Fibroblast of pulmonary artery (primary cell): ENCODE results near the gene HSD3B2.
"Not testable (repeated sequence)": the region's sequence is repeated elsewhere in the genome, so short reads cannot be mapped to it uniquely, and the experiment has no call there.

Experiments
- DNase-seq: peaks from one replicate; pipeline ENCODE4 v3.0.0-alpha.2; 2010; ENCODE audit warnings: low read depth
- H3K4me3 ChIP-seq: replicated peaks from 2 replicates; pipeline ENCODE4 v1.5.1; 2011; ENCODE audit warnings: low read depth, mild to moderate bottlenecking, control low read depth, low read length, moderate library complexity
- CTCF ChIP-seq: IDR thresholded peaks from 2 replicates; pipeline ENCODE4 v1.5.1; 2011; ENCODE audit warnings: mild to moderate bottlenecking, control low read depth, low read length, inconsistent platforms; ENCODE audit errors: missing control alignments

HSD3B2 gene

GRCh38 chr1:119372503-119373086 lies 42.4 kb upstream of the HSD3B2 start:
- DNase-seq, result peak; percentile 34
- TF ChIP-seq CTCF, result no peak
- H3K4me3 ChIP-seq, result no peak overlapping the region

GRCh38 chr1:119373465-119373864 lies 41.5 kb upstream of the HSD3B2 start:
- DNase-seq, result peak; percentile 8
- no peak overlapping the region for H3K4me3 ChIP-seq
- no peak for TF ChIP-seq CTCF

- TF ChIP-seq CTCF, result no peak
- no peak overlapping the region for H3K4me3 ChIP-seq
- DNase-seq, result peak; percentile 14
Observed at GRCh38 chr1:119374208-119374874, 40.6 kb upstream of the HSD3B2 start.

- no peak for TF ChIP-seq CTCF
- no peak for DNase-seq
- no peak overlapping the region for H3K4me3 ChIP-seq
Observed at GRCh38 chr1:119375366-119375765, 39.6 kb upstream of the HSD3B2 start.

GRCh38 chr1:119376594-119376993 lies 38.4 kb upstream of the HSD3B2 start:
- no peak overlapping the region for H3K4me3 ChIP-seq
- no peak for TF ChIP-seq CTCF
- DNase-seq, result no peak

GRCh38 chr1:119377594-119377993 lies 37.4 kb upstream of the HSD3B2 start:
- H3K4me3 ChIP-seq, DNase-seq: not testable (repeated sequence)

GRCh38 chr1:119379117-119379516 lies 35.8 kb upstream of the HSD3B2 start:
- no peak overlapping the region for H3K4me3 ChIP-seq
- no peak for TF ChIP-seq CTCF
- DNase-seq, result no peak
